ENCODE results near the gene TSPAN31.
A peak's percentile ranks its signal among the peaks of the same experiment; 100 is the strongest.

Gene TSPAN31

GRCh38 chr12:57796996-57797395 is 52.2 kb downstream of the TSPAN31 start:
- peak in 1 of 2 donors; percentile 18 for DNase-seq

GRCh38 chr12:57797933-57798332 is 53.1 kb downstream of the TSPAN31 start:
- peak; percentile 57 to 70 for DNase-seq
